Central memory CD8-positive, alpha-beta T cell (primary cell): ENCODE measurements around the gene ZNF579.
"Not testable (repeated sequence)": the region's sequence is repeated elsewhere in the genome, so short reads cannot be mapped to it uniquely, and the experiment has no call there.

Source experiments
- ATAC-seq: fragments of 150-1000 bp; cut with Tn5 transposase; replicated peaks from 2 replicates; pipeline ENCODE4 v1.10.0; 2022; ENCODE audit warnings: mild to moderate bottlenecking, moderate FRiP score, moderate number of reproducible peaks; ENCODE audit not compliant: poor library complexity, severe bottlenecking; ENCODE audit errors: extremely low read depth
- DNase-seq, 2 donors: peaks; one replicate each; pipeline ENCODE4 v3.0.0; 2021; ENCODE audit warnings: low spot score in 2 of 2
- H3K27ac Mint-ChIP-seq: one replicate; pipeline ENCODE4 v1.8.0; 2022; ENCODE audit warnings: low read depth, mild to moderate bottlenecking, moderate library complexity, mixed read lengths
- H3K27me3 Mint-ChIP-seq: one replicate; pipeline ENCODE4 v1.8.0; 2022; ENCODE audit warnings: mixed read lengths
- H3K36me3 Mint-ChIP-seq: one replicate; pipeline ENCODE4 v1.8.0; 2022; ENCODE audit warnings: mild to moderate bottlenecking, moderate library complexity, mixed read lengths; ENCODE audit not compliant: insufficient read depth
- H3K4me1 Mint-ChIP-seq: one replicate; pipeline ENCODE4 v1.8.0; 2022; ENCODE audit warnings: mixed read lengths
- H3K4me3 Mint-ChIP-seq: one replicate; pipeline ENCODE4 v1.8.0; 2022; ENCODE audit warnings: mild to moderate bottlenecking, moderate library complexity, mixed read lengths
- H3K9me3 Mint-ChIP-seq: one replicate; pipeline ENCODE4 v1.8.0; 2022; ENCODE audit warnings: mixed read lengths

The ZNF579 gene

DNA sequence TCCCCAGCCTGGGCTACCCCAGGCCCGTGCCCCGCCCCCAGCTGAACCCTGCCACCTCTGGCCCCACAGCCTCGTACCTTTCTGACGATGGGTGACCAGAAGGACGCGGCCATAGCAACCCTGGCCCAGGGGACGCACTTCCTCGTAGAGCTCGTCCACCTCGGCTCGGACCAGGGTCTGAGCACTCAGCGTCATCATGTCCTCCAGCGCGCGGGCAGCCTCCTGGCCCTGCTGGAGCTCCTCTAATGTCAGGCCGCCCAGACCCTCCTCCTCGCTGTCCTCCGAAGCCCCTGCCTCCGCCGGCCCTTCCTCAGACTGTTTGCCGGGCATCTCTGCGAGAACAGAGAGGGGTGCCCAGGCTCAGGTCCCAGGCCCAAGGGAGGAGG is 44.7 kb downstream of the ZNF579 start:
- no peak for DNase-seq
- no peak for ATAC-seq
- Mint-ChIP-seq H3K27ac (no peak overlapping the region), H3K36me3 (peaks cover 1% of the 10 kb centered on the region), H3K4me1 (no peaks in the 10 kb centered on the region), H3K4me3 (no peak overlapping the region), H3K9me3 (no peaks in the 10 kb centered on the region), H3K27me3 (peaks cover 12% of the 10 kb centered on the region)

GRCh38 chr19:55535173-55535964 is 45.3 kb downstream of the ZNF579 start:
- Mint-ChIP-seq H3K27me3 (peaks cover 12% of the 10 kb centered on the region), H3K27ac (no peak overlapping the region), H3K36me3 (peaks cover 1% of the 10 kb centered on the region), H3K9me3 (no peaks in the 10 kb centered on the region), H3K4me1 (no peaks in the 10 kb centered on the region), H3K4me3 (no peak overlapping the region)
- ATAC-seq (no peak), DNase-seq (no peak)

- DNase-seq, H3K4me1 Mint-ChIP-seq, H3K27ac Mint-ChIP-seq, H3K4me3 Mint-ChIP-seq, H3K36me3 Mint-ChIP-seq, ATAC-seq, H3K9me3 Mint-ChIP-seq: not testable (repeated sequence)
- H3K27me3 Mint-ChIP-seq, result peaks cover 12% of the 10 kb centered on the region
Measured at GRCh38 chr19:55534280-55534679, 46.4 kb downstream of the ZNF579 start.

- no peak overlapping the region for H3K27ac Mint-ChIP-seq
- no peak overlapping the region for H3K4me3 Mint-ChIP-seq
- peaks cover 12% of the 10 kb centered on the region for H3K27me3 Mint-ChIP-seq
- no peaks in the 10 kb centered on the region for H3K36me3 Mint-ChIP-seq
- no peaks in the 10 kb centered on the region for H3K4me1 Mint-ChIP-seq
- ATAC-seq (no peak), DNase-seq (no peak)
- H3K9me3 Mint-ChIP-seq, result no peaks in the 10 kb centered on the region
Measured at GRCh38 chr19:55530996-55531395, 49.7 kb downstream of the ZNF579 start.

GRCh38 chr19:55529636-55530234 is 50.9 kb downstream of the ZNF579 start:
- no peaks in the 10 kb centered on the region for H3K9me3 Mint-ChIP-seq
- no peak for ATAC-seq
- H3K4me1 Mint-ChIP-seq, result no peaks in the 10 kb centered on the region
- DNase-seq, result no peak
- no peaks in the 10 kb centered on the region for H3K36me3 Mint-ChIP-seq
- H3K27ac Mint-ChIP-seq, result no peak overlapping the region
- H3K27me3 Mint-ChIP-seq, result peaks cover 12% of the 10 kb centered on the region
- no peak overlapping the region for H3K4me3 Mint-ChIP-seq

DNA sequence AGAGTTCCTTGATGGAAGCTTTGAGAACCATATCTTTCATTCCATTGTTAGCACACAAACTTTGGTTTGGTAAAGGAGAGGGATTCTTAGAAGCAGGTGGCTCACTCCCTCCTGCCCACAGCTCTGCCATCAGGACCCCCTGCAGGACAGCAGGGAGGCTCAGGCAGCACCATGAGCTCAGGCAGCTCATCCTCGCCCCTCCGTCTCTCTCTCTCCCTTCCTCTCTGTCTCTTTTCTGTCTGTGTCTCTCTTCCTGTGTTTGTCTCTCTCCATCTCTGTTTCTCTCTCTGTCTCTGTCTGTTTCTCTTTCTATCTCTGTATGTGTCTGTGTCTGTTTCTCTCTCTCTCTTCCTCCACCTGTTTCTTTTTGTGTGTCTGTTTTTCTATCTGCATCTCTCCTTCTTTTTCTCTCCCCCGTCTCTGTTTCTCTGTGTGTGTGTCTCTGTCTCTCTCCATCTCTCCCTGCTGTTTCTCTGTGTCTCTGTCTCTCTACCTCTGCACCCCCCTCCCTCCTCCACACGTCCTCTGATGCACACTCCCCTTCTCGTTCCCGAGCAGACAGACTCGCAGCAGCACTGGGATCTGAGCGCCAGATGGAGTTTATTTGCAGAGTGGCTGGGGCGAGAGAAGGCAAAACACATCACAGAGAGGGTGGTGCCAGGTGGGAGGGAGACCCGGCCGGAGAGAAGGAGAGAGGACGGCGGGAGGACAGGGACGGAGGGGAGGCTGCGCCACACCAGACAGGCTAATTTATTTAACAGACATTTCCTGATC is 52.4 kb downstream of the ZNF579 start:
- Mint-ChIP-seq H3K4me1 (no peaks in the 10 kb centered on the region), H3K4me3 (no peak overlapping the region), H3K27ac (no peak overlapping the region), H3K36me3 (no peaks in the 10 kb centered on the region), H3K27me3 (peaks cover 4% of the 10 kb centered on the region), H3K9me3 (no peaks in the 10 kb centered on the region)
- DNase-seq (no peak), ATAC-seq (no peak)

DNA sequence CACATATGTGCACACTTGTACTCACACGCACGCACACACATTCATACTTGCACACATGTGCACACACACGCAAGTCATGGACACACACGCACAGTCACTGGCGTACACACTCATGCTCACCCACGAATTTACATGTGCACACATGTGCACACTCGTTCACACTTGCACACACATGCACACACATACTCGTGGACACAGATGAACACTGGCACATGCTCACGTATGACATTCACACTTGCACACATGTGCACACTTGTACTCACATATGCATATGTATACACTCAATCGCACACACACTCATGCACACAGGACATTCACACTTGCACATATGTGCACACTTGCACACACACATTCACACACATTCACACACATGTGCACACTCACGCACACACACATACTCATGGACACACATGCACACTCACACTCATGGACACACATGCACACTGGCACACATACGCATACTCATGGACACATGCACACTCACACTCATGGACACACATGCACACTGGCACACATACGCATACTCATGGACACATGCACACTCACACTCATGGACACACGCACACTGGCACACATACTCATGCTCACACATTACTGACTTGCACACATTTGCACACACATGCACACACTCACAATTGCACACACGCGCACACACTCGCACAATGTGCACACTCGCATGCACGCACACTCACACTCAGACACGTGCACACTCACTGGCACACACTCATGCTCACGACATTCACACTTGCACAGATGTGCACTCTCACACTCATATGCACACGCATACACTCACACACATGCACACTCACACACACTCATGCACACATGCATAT is 53.2 kb downstream of the ZNF579 start:
- Mint-ChIP-seq H3K4me3 (no peak overlapping the region), H3K4me1 (no peaks in the 10 kb centered on the region), H3K36me3 (no peaks in the 10 kb centered on the region), H3K27me3 (no peaks in the 10 kb centered on the region), H3K27ac (no peak overlapping the region), H3K9me3 (no peaks in the 10 kb centered on the region)
- DNase-seq, result no peak
- no peak for ATAC-seq
